ENCODE measurements around the gene RHOT2.

- TF ChIP-seq CTCF (IDR thresholded peaks at IDR 0.05; ENCODE audit: low read length) = no peak
- no peak for TF ChIP-seq EZH2 (IDR thresholded peaks at IDR 0.05; ENCODE audit: borderline replicate concordance, low read length)
These were observed 7.8 kb upstream of the RHOT2 start for GRCh38 chr16:660132-660458.
